A673 (cell line): Measurements from ENCODE around the gene LAX1. TPM values are rescaled to one million over a fixed set of nuclear protein-coding genes. Genes with fewer than 3 reads are reported as not detected.
A peak's percentile ranks its signal among the peaks of the same experiment; 100 is the strongest.
"Not testable (repeated sequence)": the region's sequence is repeated elsewhere in the genome, so short reads cannot be mapped to it uniquely, and the experiment has no call there.

Source experiments
- BruUV-seq: library from RNA; stranded (reverse); fragments of 400-500 nt; replicated peaks from 2 replicates; lab custom pipeline; 2021; lab: Mats Ljungman, UMichigan
- CTCF ChIA-PET: fragments of 300-600 bp; sonication (Branson Sonifier 250); formaldehyde crosslinking; loops from one replicate; lab custom pipeline; 2022; ENCODE audit warnings: antibody characterized with exemption; lab: Charles Lee
- POLR2A ChIA-PET: fragments of 300-600 bp; sonication (Branson Sonifier 250); formaldehyde crosslinking; loops from one replicate; lab custom pipeline; 2022; ENCODE audit warnings: antibody characterized with exemption; ENCODE audit not compliant: low non-redundant PET; lab: Charles Lee
- DNase-seq: peaks from one replicate; pipeline ENCODE4 v3.0.0-alpha.2; 2015; ENCODE audit warnings: low spot score
- H3K27ac ChIP-seq: fragments of 200-600 bp; sonication (generic); 2 replicates; pipeline ENCODE4 v1.5.1; 2016; ENCODE audit warnings: mixed run types, low read depth, mild to moderate bottlenecking, mixed read lengths, antibody characterized with exemption, low read length; ENCODE audit not compliant: poor library complexity, severe bottlenecking
- H3K27me3 ChIP-seq: fragments of 200-600 bp; sonication (generic); replicated peaks from 2 replicates; pipeline ENCODE4 v1.6.1; 2017; ENCODE audit warnings: mixed run types, low read depth, mild to moderate bottlenecking, mixed read lengths, antibody characterized with exemption, low read length; ENCODE audit not compliant: insufficient read depth, poor library complexity
- H3K36me3 ChIP-seq: fragments of 200-600 bp; sonication (generic); 2 replicates; pipeline ENCODE4 v1.6.1; 2016; ENCODE audit warnings: mixed run types, mild to moderate bottlenecking, mixed read lengths, antibody characterized with exemption, low read length; ENCODE audit not compliant: insufficient read depth, poor library complexity, severe bottlenecking
- H3K4me1 ChIP-seq: fragments of 200-600 bp; sonication (generic); 2 replicates; pipeline ENCODE4 v1.6.1; 2017; ENCODE audit warnings: mixed run types, mild to moderate bottlenecking, mixed read lengths, antibody characterized with exemption, low read length; ENCODE audit not compliant: insufficient read depth, poor library complexity, severe bottlenecking
- H3K4me3 ChIP-seq: fragments of 200-600 bp; sonication (generic); 2 replicates; pipeline ENCODE4 v1.5.1; 2016; ENCODE audit warnings: low read depth, mixed run types, mild to moderate bottlenecking, mixed read lengths, low read length; ENCODE audit not compliant: poor library complexity, severe bottlenecking
- H3K9me3 ChIP-seq: fragments of 200-600 bp; sonication (generic); 2 replicates; pipeline ENCODE4 v1.6.1; 2016; ENCODE audit warnings: mixed run types, low read depth, mild to moderate bottlenecking, mixed read lengths, antibody characterized with exemption, low read length; ENCODE audit not compliant: poor library complexity, severe bottlenecking
- CTCF ChIP-seq: fragments of 300-800, 200-600 bp; sonication (generic); conservative IDR thresholded peaks from 2 replicates; pipeline ENCODE4 v1.5.1; 2017; ENCODE audit warnings: low read depth, mild to moderate bottlenecking, antibody characterized with exemption, low read length, moderate library complexity, mixed read lengths
- EZH2 ChIP-seq: fragments of 200-600 bp; sonication (generic); IDR thresholded peaks from 2 replicates; pipeline ENCODE4 v1.6.1; 2017; ENCODE audit warnings: borderline replicate concordance, low read depth, mild to moderate bottlenecking, mixed read lengths, antibody characterized with exemption, low read length; ENCODE audit not compliant: poor library complexity, severe bottlenecking
- intact Hi-C: fragments of 100-400 bp; cut with micrococcal nuclease; formaldehyde crosslinking; loops from one replicate; pipeline ENCODE4 v1.10.0; 2022; ENCODE audit not compliant: unreplicated experiment
- total RNA-seq: library from RNA; stranded (reverse); gene quantifications from 2 replicates; pipeline ENCODE4 v1.2.3, GENCODE V29; 2021

Gene LAX1
- total RNA-seq, 1 experiment from 2014 or later: 0.43 TPM

DNA sequence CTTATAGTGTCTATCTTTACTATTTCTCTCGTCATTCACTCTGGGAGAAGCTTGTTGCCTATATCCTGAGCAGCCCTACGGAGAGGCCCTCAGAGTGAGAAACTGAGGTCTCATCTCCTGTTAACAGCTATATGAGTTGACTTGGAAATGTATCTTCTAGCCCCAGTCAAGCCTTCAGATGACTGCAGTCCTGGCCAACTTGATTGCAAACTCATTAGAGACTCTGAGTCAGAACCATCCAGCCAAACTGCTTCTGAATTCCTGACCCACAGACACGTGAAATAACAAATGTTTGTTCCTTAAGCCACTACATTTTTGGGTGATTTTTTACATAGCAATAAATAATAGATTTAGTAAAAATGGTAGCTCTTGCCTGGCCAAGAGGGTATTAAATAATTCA is 26.5 kb downstream of the LAX1 start:
- no TSS peak for BruUV-seq
- Histone ChIP-seq H3K9me3 (no peaks in the 10 kb centered on the region), H3K4me3 (no peak overlapping the region), H3K27me3 (no peaks in the 10 kb centered on the region), H3K4me1 (peaks cover 5% of the 10 kb centered on the region), H3K36me3 (no peaks in the 10 kb centered on the region), H3K27ac (no peak overlapping the region)
- no peak for DNase-seq
- POLR2A ChIA-PET: no interaction called here
- TF ChIP-seq EZH2: no peak
- no peak for TF ChIP-seq CTCF
- CTCF ChIA-PET: no interaction called here
- intact Hi-C loops: no loop called here

GRCh38 chr1:203792486-203792885 is 27.5 kb downstream of the LAX1 start:
- Histone ChIP-seq H3K27ac (no peak overlapping the region), H3K9me3 (no peaks in the 10 kb centered on the region), H3K27me3 (no peaks in the 10 kb centered on the region), H3K4me3 (no peak overlapping the region), H3K4me1 (peaks cover 13% of the 10 kb centered on the region), H3K36me3 (peaks cover 8% of the 10 kb centered on the region)
- TF ChIP-seq CTCF (no peak), EZH2 (no peak)
- CTCF ChIA-PET: no interaction called here
- no TSS peak for BruUV-seq
- POLR2A ChIA-PET: no interaction called here
- no peak for DNase-seq
- intact Hi-C loops: no loop called here

GRCh38 chr1:203793561-203793960 is 28.6 kb downstream of the LAX1 start:
- BruUV-seq, intact Hi-C loops, H3K9me3 ChIP-seq, H3K27me3 ChIP-seq, POLR2A ChIA-PET, H3K27ac ChIP-seq, DNase-seq, CTCF ChIA-PET, H3K4me3 ChIP-seq: not testable (repeated sequence)
- peaks cover 23% of the 10 kb centered on the region for H3K4me1 ChIP-seq
- peaks cover 19% of the 10 kb centered on the region for H3K36me3 ChIP-seq

DNA sequence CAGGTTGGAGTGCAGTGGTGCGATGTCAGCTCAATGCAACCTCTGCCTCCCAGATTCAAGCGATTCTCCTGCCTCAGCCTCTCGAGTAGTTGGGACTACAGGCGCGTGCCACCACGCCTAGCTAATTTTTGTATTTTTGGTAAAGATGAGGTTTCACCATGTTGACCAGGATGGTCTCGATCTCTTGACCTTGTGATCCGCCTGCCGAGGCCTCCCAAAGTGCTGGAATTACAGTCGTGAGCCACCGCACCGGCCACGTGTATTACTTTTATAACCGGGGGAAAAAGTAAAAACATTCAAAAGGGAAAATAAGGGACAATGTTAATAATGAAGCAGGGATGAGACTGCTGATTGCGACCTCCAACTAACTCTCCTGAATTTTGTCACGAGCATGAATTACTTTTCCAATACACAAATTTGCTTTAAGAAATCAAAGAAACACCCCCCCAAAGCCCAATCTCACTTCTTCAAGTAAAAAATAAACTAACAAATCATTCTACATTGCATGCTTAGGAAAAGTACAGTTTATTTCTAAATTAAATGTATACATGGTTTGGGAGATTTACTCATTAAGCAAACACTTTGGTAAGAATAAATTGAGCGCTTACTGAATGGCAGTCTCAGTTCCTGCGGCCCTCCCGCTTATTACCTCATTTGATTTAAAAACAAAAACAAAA is 29.9 kb downstream of the LAX1 start:
- no peaks in the 10 kb centered on the region for H3K9me3 ChIP-seq
- TSS peak; percentile 94 for BruUV-seq
- DNase-seq: no peak
- H3K27me3 ChIP-seq: no peaks in the 10 kb centered on the region
- peak overlapping the region; percentile 69 for H3K4me3 ChIP-seq
- peaks cover 28% of the 10 kb centered on the region for H3K4me1 ChIP-seq
- POLR2A ChIA-PET: interaction anchor here (0.7 kb wide), 1 partner anchor 172 kb away, joined by 13 read pairs; no protein-coding TSS in a partner anchor
- CTCF ChIA-PET: no interaction called here
- no peak for TF ChIP-seq EZH2
- TF ChIP-seq CTCF: no peak
- H3K27ac ChIP-seq: peak overlapping the region; percentile 94
- intact Hi-C loops: no loop called here
- H3K36me3 ChIP-seq: peaks cover 32% of the 10 kb centered on the region
